ENCODE data around the gene WDR62.

Gene WDR62

DNA sequence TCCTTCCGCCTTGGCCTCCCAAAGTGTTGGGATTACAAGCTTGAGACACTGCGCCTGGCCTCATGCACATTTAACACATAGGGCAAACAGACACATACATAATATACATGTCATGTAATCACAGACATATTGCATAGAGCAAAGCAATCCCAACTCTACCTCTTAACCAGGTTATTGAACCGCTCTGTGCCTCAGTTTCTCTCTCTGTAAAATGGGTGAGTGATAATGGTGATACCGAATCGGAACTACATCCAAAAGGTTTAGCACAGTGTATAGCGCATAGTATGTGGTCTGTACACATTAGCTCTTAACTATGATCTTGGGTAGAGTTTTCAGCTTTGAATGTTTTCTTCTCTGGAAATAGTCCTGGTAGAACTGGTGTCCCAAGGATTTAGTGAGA lies 89.9 kb downstream of the WDR62 start:
- no peak for DNase-seq

DNA sequence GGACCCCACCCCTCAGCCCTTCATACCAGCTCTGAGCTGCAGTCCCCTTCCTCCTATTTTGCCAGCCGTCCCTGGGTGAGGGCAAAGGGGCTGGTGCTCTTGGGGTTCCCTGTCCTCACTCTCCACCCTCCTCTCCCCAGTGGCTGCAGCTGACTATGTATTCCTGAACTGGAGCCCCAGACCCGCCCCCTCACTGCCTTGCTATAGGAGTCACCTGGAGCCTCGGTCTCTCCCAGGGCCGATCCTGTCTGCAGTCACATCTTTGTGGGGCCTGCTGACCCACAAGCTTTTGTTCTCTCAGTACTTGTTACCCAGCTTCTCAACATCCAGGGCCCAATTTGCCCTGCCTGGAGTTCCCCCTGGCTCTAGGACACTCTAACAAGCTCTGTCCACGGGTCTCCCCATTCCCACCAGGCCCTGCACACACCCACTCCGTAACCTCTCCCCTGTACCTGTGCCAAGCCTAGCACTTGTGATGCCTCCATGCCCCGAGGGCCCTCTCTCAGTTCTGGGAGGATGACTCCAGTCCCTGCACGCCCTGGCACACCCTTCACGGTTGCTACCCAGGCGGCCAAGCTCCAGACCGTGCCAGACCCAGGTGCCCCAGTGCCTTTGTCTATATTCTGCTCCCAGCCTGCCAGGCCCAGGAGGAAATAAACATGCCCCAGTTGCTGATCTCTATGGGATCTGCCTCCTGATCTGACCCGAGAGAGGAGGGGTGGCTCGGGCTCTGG lies 95.1 kb downstream of the WDR62 start:
- no peak for DNase-seq

DNA sequence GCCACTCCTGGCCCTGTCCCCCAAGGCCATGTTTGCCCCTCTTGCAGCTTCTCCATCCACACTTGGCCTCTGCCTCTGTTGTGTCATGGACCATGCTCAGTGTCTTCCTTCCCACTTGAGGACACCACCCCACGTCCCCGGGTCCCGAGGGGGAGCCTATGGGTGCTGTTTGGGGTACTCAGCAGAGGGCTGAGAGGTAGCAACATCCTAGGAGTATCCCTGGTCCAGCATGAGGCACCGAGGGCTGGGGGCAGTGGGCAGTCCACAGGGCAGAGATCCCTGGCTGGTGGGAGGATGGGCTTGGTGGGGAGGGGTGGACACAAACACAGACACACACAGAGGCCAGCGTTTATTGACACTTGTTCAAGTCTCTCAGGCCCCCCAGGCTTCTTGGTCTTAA lies 95.9 kb downstream of the WDR62 start:
- DNase-seq, result no peak

DNA sequence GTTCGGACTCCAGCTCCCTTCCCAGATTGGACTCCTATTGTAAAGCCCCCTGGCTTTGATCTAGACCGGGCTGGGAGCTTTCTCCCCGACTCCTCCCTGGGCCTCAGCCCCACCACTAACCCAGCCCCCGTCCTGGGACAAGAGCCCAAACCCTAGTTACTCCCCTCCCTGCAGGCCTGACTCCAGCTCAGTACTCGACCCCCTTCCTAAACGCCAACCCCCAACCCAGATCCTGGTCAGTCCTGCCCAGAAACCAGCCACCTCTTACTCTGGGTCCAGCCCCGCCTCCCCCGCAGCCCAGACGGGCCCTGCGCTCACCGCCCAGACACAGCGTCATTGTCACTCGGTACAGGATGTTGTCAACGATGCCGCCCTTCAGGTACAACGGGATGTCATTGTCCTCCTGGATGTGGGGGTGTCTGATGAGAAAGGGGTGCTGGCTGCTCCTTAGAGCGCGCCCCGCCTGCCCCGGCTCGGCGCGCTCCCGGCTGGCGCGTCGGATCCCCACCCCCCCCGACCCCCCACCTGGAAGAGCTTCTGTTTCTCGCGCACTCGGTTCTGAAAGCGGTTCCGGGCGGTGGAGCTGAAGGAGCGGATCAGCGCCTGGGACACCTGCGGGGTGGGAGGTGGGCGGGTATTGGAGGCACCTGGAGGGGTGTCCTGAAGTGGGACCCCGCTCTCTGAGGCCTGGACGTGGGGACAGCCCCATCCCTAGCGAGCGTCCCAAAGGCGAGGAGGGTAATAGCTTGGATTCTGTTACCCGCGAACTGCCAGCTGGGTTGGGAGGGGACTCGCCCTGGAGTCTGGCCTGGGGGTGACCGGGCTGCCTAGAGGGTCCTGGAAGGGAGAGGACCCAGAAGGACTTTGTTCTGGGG lies 96.7 kb downstream of the WDR62 start:
- no peak for DNase-seq

DNA sequence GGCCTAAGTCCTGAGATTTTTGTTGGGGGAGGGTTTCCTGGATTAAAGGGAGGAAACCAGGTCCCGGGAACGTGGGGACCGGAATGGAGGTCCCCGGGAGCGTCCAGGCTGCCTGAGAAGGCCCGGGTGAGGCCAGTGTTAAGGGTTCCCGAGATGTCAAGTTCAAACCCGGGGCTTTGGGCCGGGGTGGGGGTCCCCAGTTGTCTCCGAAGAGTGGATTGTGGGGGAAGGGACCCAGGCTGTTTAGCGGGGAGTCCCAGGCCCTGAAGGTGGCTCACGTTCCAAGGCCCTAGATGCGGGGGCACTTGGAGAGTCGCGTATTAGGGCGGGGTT lies 97.3 kb downstream of the WDR62 start:
- no peak for DNase-seq

DNA sequence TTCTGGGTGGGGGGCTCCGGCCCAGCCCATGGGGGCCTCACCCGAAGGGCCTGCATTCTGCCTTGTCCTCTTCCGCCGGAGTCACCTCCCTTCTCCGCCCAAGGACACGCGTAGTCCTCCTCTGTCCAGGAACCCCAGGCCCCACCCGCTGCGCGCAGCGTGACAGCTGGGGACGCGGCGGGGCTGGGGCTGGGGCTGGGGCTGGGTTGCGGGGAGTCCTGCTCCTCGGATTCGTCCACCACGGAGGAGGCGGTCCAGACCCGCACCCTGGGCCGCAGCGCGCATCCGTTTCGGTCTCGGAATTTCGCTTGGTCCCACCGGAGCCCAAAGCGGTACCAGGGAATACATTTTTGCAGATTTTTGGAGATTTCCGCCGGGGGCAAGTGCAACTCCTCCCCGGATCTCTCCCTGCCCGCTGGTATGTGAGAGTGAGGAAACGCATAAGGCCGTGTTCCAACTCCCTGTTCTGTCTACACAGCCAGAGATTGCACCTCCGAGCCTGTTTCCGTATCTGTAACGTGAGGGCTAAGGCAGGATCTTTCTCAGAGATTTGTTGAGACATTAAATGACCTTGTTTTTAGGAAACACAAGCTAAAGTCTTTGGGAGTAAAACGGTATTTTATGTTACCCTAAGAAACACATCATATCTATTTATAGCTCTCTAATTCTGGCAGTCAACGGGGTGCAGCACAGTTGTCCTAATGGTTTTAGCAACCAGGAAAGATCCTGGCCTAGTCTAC lies 97.8 kb downstream of the WDR62 start, which contains the start of gene COX7A1:
COX7A1 (minus strand) TSS at position 96 of the 740 bp plus-strand sequence; CDS start at position 56, 40 bp downstream.
- no peak for DNase-seq

DNA sequence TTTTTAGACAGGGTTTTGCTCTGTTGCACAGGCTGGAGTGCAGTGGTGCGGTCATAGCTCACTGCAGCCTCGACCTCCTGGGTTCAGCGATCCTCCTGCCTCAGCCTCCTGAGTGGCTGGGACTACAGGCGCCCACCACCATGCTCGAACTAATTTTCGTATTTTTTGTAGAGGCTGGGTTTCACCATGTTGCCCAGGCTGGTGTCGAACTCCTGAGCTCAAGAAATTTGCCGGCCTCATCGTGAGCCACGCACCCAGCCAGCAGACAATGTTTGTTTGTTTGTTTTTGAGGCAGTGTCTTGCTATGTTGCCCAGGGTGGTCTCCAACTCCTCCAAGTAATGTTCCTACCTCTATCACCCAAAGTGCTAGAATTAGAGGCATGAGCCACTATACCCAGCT lies 98.4 kb downstream of the WDR62 start:
- no peak for DNase-seq

All from NCI-H2227 treated with DMSO at 0.1 percent for 48 hours (cell line).